Chondrocyte (in vitro differentiated cells): Measurements from ENCODE around the gene ARL2. TPM values are rescaled to one million over a fixed set of nuclear protein-coding genes. Genes with fewer than 3 reads are reported as not detected.

Experiments used
- DNase-seq: peaks from one replicate; pipeline ENCODE4 v3.0.0; 2021; ENCODE audit warnings: mixed read lengths, low spot score
- H3K27ac Mint-ChIP-seq: one replicate; pipeline ENCODE4 v1.8.0; 2021; ENCODE audit warnings: mild to moderate bottlenecking, moderate library complexity, mixed read lengths; ENCODE audit not compliant: unreplicated experiment
- H3K27me3 Mint-ChIP-seq: 2 replicates; pipeline ENCODE4 v1.8.0; 2021; ENCODE audit warnings: low read depth, mixed read lengths
- H3K36me3 Mint-ChIP-seq: 2 replicates; pipeline ENCODE4 v1.8.0; 2021; ENCODE audit warnings: low read depth, mixed read lengths
- H3K4me1 Mint-ChIP-seq: 2 replicates; pipeline ENCODE4 v1.8.0; 2021; ENCODE audit warnings: low read depth, mild to moderate bottlenecking, mixed read lengths
- H3K4me3 Mint-ChIP-seq: one replicate; pipeline ENCODE4 v1.8.0; 2021; ENCODE audit warnings: mild to moderate bottlenecking, moderate library complexity, mixed read lengths; ENCODE audit not compliant: unreplicated experiment
- H3K9me3 Mint-ChIP-seq: 2 replicates; pipeline ENCODE4 v1.8.0; 2021; ENCODE audit warnings: low read depth, mixed read lengths
- CTCF ChIP-seq: fragments of 200-600 bp; sonication (generic); IDR thresholded peaks from 2 replicates; pipeline ENCODE4 v1.5.0; 2021; ENCODE audit warnings: antibody characterized with exemption, mild to moderate bottlenecking, moderate library complexity
- long read RNA-seq: library from polyadenylated mRNA; stranded (forward); transcript quantifications from one replicate; pipeline ENCODE4 v2.0.0, GENCODE V29; 2021
- total RNA-seq: library from RNA; stranded (reverse); gene quantifications from 3 replicates; pipeline ENCODE4 v1.2.1, GENCODE V29; 2021

Gene ARL2
- 80.1 to 85.5 TPM (median 83.7 TPM) in 3 replicates for total RNA-seq
- long read RNA-seq, transcript ARL2-203 (1 exons, 601 nt), result minor isoform, 15 of 168 reads
- long read RNA-seq, transcript ARL2-206 (4 exons, 795 nt), result minor isoform, 7 of 168 reads
- long read RNA-seq, transcript ARL2-201 (5 exons, 979 nt), result major isoform, 140 of 168 reads
- long read RNA-seq, partial matches to known transcripts, result 0 of 168 reads
- long read RNA-seq, other reads (novel, unspliced or antisense), result 1 of 168 reads

GRCh38 chr11:65013888-65014725, at the start of gene ARL2:
TSS of gene ARL2 (plus strand) at chr11:65014160. CDS start at chr11:65014208, 48 bp downstream.
- DNase-seq, result no peak
- H3K27ac Mint-ChIP-seq, result peak within 1 kb of the TSS; percentile 97
- H3K27me3 Mint-ChIP-seq, result no peaks in the 10 kb centered on the region
- peaks cover 8% of the 10 kb centered on the region for H3K36me3 Mint-ChIP-seq
- peak within 1 kb of the TSS; percentile 82 for H3K4me3 Mint-ChIP-seq
- TF ChIP-seq CTCF, result peak; percentile 84
- no peaks in the 10 kb centered on the region for H3K9me3 Mint-ChIP-seq
- peaks cover 15% of the 10 kb centered on the region for H3K4me1 Mint-ChIP-seq

GRCh38 chr11:64967375-64967774, 46.6 kb upstream of the ARL2 start:
- no peak for TF ChIP-seq CTCF
- Mint-ChIP-seq H3K4me1 (peaks cover 12% of the 10 kb centered on the region), H3K27ac (no peak overlapping the region), H3K36me3 (no peaks in the 10 kb centered on the region), H3K27me3 (no peaks in the 10 kb centered on the region), H3K4me3 (no peak overlapping the region), H3K9me3 (no peaks in the 10 kb centered on the region)
- DNase-seq, result no peak

- H3K4me1 Mint-ChIP-seq, result peaks cover 12% of the 10 kb centered on the region
- H3K9me3 Mint-ChIP-seq, result no peaks in the 10 kb centered on the region
- H3K27ac Mint-ChIP-seq, result peak overlapping the region; percentile 72
- DNase-seq, result no peak
- H3K4me3 Mint-ChIP-seq, result no peak overlapping the region
- H3K36me3 Mint-ChIP-seq, result no peaks in the 10 kb centered on the region
- H3K27me3 Mint-ChIP-seq, result no peaks in the 10 kb centered on the region
- no peak for TF ChIP-seq CTCF
These were observed 44.8 kb upstream of the ARL2 start for GRCh38 chr11:64969209-64969608.

GRCh38 chr11:64970731-64971151, 43.2 kb upstream of the ARL2 start:
- Mint-ChIP-seq H3K36me3 (no peaks in the 10 kb centered on the region), H3K4me1 (peaks cover 12% of the 10 kb centered on the region), H3K27ac (peak overlapping the region; percentile 32), H3K9me3 (no peaks in the 10 kb centered on the region), H3K27me3 (no peaks in the 10 kb centered on the region), H3K4me3 (no peak overlapping the region)
- no peak for DNase-seq
- TF ChIP-seq CTCF, result no peak

GRCh38 chr11:64971421-64972233, 42.3 kb upstream of the ARL2 start, which contains the start of gene MAJIN:
TSS of gene MAJIN (minus strand) at chr11:64972108. CDS start at chr11:64959405, 12,703 bp downstream.
- H3K9me3 Mint-ChIP-seq, result no peaks in the 10 kb centered on the region
- H3K4me1 Mint-ChIP-seq, result peaks cover 12% of the 10 kb centered on the region
- H3K27ac Mint-ChIP-seq, result no peak within 1 kb of the TSS
- no peak within 1 kb of the TSS for H3K4me3 Mint-ChIP-seq
- H3K27me3 Mint-ChIP-seq, result no peaks in the 10 kb centered on the region
- no peaks in the 10 kb centered on the region for H3K36me3 Mint-ChIP-seq
- TF ChIP-seq CTCF, result no peak
- DNase-seq, result peak; percentile 92
